ENCODE results near the gene GBP1. TPM values are rescaled to one million over a fixed set of nuclear protein-coding genes. Genes with fewer than 3 reads are reported as not detected.

Gene GBP1
- total RNA-seq (10 to 100 TPM; 27.3 to 29.4 TPM), total RNA-seq (65.1 to 84.2 reads per million in 2 donors)

DNA sequence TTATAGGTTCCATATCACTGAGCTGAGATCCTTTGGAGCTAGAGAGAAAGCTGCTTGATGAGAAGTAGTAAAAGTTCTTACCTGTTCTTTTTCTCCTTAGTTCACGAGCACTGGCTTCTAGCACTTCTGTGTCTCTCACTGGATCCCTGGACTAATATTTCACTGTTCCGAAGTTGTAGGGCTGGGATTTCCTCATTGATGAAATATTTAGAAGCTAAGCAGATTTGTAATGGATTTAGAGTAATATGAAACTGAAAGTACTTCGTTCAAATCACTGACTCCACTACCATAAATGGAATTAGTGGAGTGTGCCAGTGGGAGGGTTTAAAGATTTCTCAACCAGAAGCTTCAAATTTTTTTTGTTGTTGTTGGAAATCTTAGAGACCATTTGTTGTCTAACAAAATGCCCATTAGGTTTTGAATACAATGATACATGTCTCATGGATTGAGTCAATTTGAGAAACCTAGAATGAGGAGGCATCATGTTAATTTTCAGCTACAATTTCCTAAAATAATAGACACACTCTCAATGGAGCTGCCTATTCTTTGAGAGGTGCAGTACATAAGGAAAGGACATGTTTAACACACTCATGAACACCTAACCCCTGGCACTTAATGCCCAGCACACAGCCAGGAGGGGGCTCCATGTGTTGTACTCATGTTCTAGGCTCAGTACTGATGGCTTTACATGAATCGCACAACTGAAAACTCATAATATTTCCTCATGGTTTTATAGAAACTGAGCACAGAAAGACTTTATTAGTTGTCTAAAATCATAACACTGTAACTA lies at the start of gene GBP1:
Gene GBP1, minus strand, starts transcription at position 130 of the 790 bp plus-strand sequence. CDS start 1,974 bp downstream, outside the sequence.
- no peaks in the 10 kb centered on the region for H3K36me3 Mint-ChIP-seq (ENCODE audit: low read depth)
- no peaks in the 10 kb centered on the region for H3K9me3 ChIP-seq (ENCODE audit: control insufficient read depth, low read length, poor library complexity, severe bottlenecking)
- DNase-seq: no peak
- H3K27me3 Mint-ChIP-seq: no peaks in the 10 kb centered on the region
- peaks cover 36% of the 10 kb centered on the region for H3K4me1 Mint-ChIP-seq
- H3K4me3 Mint-ChIP-seq: peak within 1 kb of the TSS; percentile 96
- peak within 1 kb of the TSS; percentile 97 for H3K27ac Mint-ChIP-seq
- ATAC-seq: peak; percentile 86

DNA sequence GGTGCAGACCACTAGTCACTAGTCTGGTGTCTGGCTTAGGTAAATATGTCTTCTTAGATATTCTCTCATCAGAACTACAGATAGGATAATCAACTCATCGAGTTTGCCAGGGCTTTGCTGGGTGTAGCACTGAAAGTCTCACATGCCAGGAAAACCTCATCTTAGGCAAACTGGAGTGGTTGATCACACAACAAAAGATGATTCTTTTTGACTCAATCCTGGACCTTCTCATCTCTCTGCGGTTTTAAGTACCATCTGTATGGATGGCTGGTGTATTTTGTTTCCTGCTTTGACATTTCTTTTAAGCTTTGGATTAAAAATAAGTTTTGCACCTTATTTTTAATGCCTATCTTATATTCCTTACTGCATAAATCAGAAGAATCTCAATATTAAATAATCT lies 49.7 kb upstream of the GBP1 start:
- Mint-ChIP-seq H3K36me3 (ENCODE audit: low read depth) (peaks cover 17% of the 10 kb centered on the region), H3K4me1 (peaks cover 21% of the 10 kb centered on the region), H3K4me3 (no peak overlapping the region), H3K27ac (peak overlapping the region; percentile 90), H3K27me3 (no peaks in the 10 kb centered on the region)
- no peaks in the 10 kb centered on the region for H3K9me3 ChIP-seq (ENCODE audit: control insufficient read depth, low read length, poor library complexity, severe bottlenecking)
- ATAC-seq: no peak
- DNase-seq: no peak

DNA sequence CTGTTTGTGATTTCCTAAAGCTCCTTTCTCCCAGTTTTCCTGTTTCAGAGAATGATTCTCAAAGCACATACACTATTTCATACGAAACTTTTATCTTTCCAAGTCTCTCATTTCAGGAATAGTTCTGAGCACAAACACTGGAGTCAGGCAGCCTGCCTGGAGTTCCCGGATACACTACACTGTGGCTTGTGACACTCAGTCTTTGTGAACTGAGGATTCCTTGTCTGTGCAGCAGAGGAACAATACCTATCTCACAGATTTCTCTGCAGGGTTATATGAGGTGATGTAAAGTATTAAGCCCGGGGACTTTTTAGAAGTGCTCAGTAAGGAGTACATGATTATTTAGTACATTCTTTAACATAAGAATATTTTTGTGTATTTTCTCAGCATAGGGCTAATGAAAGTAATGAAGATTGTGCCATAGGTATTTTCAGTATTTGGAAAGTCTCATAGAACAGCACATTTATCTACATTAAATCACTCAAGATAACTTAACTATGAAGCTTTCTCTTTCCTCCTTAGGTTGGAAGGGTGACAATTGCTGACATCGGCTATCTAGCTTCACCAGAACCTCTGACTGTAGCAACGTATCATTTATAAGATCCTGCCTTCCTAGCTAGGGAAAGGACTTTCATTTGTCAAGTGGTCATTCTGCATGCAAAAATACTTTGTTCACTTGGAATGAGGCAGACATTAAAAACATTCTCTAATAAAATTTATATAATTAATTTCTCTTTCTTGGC lies 48.0 kb upstream of the GBP1 start:
- no peaks in the 10 kb centered on the region for H3K9me3 ChIP-seq (ENCODE audit: control insufficient read depth, low read length, poor library complexity, severe bottlenecking)
- H3K4me1 Mint-ChIP-seq: peaks cover 24% of the 10 kb centered on the region

DNA sequence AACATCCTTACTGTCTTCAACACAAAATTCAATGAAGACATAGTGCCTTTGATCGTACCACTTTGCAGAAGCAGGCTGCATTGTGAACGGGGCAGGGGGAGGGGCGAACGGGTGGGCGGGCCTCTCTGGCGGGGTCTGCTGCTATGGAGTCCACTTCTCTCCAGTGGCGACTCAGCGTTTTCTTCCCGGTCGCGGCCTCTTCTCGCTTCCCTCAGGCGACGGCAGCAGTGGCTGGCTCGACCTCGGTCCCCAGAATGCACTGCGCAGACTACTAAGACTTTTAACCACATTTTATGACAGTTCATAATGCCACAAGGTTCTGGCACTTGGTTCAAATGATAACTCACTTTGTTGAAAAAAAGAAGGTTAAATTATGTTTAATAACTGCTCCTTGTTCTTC lies 39.7 kb upstream of the GBP1 start:
- no peak overlapping the region for H3K27ac Mint-ChIP-seq
- no peak for DNase-seq
- no peak for ATAC-seq
- H3K36me3 Mint-ChIP-seq (ENCODE audit: low read depth): peaks cover 17% of the 10 kb centered on the region
- no peaks in the 10 kb centered on the region for H3K9me3 ChIP-seq (ENCODE audit: control insufficient read depth, low read length, poor library complexity, severe bottlenecking)
- H3K4me3 Mint-ChIP-seq: no peak overlapping the region
- no peaks in the 10 kb centered on the region for H3K27me3 Mint-ChIP-seq
- peaks cover 3% of the 10 kb centered on the region for H3K4me1 Mint-ChIP-seq

More for the DNA sequence above, 48.0 kb upstream of the GBP1 start:
- no peak for ATAC-seq
- Mint-ChIP-seq H3K4me3 (no peak overlapping the region), H3K36me3 (ENCODE audit: low read depth) (peaks cover 21% of the 10 kb centered on the region), H3K27ac (peak overlapping the region; percentile 70), H3K27me3 (no peaks in the 10 kb centered on the region)
- DNase-seq: no peak

- H3K9me3 ChIP-seq (ENCODE audit: control insufficient read depth, low read length, poor library complexity, severe bottlenecking): no peaks in the 10 kb centered on the region
- Mint-ChIP-seq H3K4me3 (no peak overlapping the region), H3K36me3 (ENCODE audit: low read depth) (peaks cover 12% of the 10 kb centered on the region), H3K4me1 (peaks cover 3% of the 10 kb centered on the region), H3K27me3 (no peaks in the 10 kb centered on the region), H3K27ac (no peak overlapping the region)
- ATAC-seq (no peak), DNase-seq (no peak)
Measured at GRCh38 chr1:89104147-89104546, 39.1 kb upstream of the GBP1 start.

DNA sequence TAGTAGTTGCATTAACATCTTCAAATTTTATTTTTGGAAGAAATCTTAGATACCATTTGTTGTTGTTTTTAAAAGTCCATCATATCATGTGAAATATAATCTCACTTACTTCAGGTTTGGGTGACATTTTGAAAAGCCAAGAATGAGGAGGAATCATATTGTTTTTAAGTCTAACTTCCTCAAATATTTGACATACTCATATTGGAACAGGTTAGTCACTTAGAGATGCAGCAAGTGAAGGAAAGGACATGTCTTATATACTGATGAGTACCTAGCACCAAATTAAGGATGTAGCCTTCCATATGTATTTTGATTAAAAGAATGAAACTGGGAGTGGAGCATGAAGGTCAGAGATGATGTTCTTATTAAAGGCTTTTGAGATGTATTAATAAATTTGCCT lies 37.0 kb upstream of the GBP1 start:
- no peak overlapping the region for H3K27ac Mint-ChIP-seq
- H3K27me3 Mint-ChIP-seq: no peaks in the 10 kb centered on the region

GRCh38 chr1:89100412-89100811 lies 35.4 kb upstream of the GBP1 start:
- DNase-seq (no peak), ATAC-seq (no peak)
- Mint-ChIP-seq H3K36me3 (ENCODE audit: low read depth) (peaks cover 4% of the 10 kb centered on the region), H3K4me3 (no peak overlapping the region), H3K27me3 (no peaks in the 10 kb centered on the region), H3K4me1 (no peaks in the 10 kb centered on the region), H3K27ac (no peak overlapping the region)
- no peaks in the 10 kb centered on the region for H3K9me3 ChIP-seq (ENCODE audit: control insufficient read depth, low read length, poor library complexity, severe bottlenecking)

More for the DNA sequence above, 37.0 kb upstream of the GBP1 start:
- Mint-ChIP-seq H3K4me3 (no peak overlapping the region), H3K36me3 (ENCODE audit: low read depth) (peaks cover 7% of the 10 kb centered on the region), H3K4me1 (no peaks in the 10 kb centered on the region)
- no peak for DNase-seq
- ATAC-seq: no peak
- H3K9me3 ChIP-seq (ENCODE audit: control insufficient read depth, low read length, poor library complexity, severe bottlenecking): no peaks in the 10 kb centered on the region

- DNase-seq (no peak), ATAC-seq (no peak)
- Mint-ChIP-seq H3K4me1 (no peaks in the 10 kb centered on the region), H3K36me3 (ENCODE audit: low read depth) (peaks cover 5% of the 10 kb centered on the region), H3K27me3 (peaks cover 3% of the 10 kb centered on the region), H3K4me3 (no peak overlapping the region), H3K27ac (no peak overlapping the region)
- no peaks in the 10 kb centered on the region for H3K9me3 ChIP-seq (ENCODE audit: control insufficient read depth, low read length, poor library complexity, severe bottlenecking)
Measured at GRCh38 chr1:89098857-89099256, 33.8 kb upstream of the GBP1 start.

GRCh38 chr1:89095737-89096136 lies 30.7 kb upstream of the GBP1 start:
- Mint-ChIP-seq H3K36me3 (ENCODE audit: low read depth) (peaks cover 5% of the 10 kb centered on the region), H3K27me3 (peaks cover 6% of the 10 kb centered on the region), H3K27ac (no peak overlapping the region), H3K4me3 (no peak overlapping the region), H3K4me1 (no peaks in the 10 kb centered on the region)
- H3K9me3 ChIP-seq (ENCODE audit: control insufficient read depth, low read length, poor library complexity, severe bottlenecking): no peaks in the 10 kb centered on the region
- no peak for DNase-seq
- no peak for ATAC-seq

DNA sequence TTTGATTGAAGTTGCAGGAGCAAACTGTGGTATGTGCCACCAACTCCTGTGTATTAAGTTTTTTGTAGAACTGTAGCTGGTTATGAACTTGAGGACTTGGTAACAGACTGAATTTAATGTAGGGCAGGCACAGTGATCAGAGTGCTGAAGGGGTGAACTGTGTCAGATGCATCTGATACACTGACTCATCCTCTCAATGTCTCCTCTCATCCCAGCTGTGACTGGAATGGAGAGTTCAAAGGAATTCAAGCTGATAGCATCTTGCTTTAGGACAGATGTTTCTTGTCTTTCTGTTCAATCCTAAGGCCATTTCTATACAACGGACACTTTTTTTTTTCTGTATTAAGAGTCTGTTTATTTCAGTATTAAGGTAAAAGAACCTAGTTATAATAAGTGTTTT lies 25.0 kb upstream of the GBP1 start:
- Mint-ChIP-seq H3K36me3 (ENCODE audit: low read depth) (peaks cover 2% of the 10 kb centered on the region), H3K27me3 (peaks cover 6% of the 10 kb centered on the region), H3K4me1 (no peaks in the 10 kb centered on the region), H3K27ac (no peak overlapping the region), H3K4me3 (no peak overlapping the region)
- no peak for ATAC-seq
- H3K9me3 ChIP-seq (ENCODE audit: control insufficient read depth, low read length, poor library complexity, severe bottlenecking): no peaks in the 10 kb centered on the region
- DNase-seq: no peak

DNA sequence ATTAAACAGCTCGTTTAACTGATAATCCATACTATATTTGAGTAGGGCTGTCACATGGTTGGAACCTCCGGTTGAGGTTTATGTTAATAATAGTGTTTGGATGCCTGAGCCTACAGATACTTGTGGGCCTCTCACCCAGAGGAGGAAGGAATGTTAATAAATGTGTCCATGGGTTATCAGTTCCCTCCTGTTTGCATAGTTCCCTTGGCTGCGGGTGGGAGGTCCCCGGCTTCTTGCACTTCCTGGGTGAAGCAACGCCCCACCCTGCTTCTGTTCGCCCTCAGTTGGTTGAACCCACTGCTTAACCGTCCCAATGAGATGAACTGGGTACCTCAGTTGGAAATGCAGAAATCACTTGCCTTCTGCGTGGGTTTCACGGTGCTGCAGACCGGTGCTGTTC lies 23.6 kb upstream of the GBP1 start:
- ATAC-seq: no peak
- Mint-ChIP-seq H3K27me3 (peaks cover under 1% of the 10 kb centered on the region), H3K4me3 (no peak overlapping the region), H3K4me1 (peaks cover 6% of the 10 kb centered on the region), H3K27ac (no peak overlapping the region), H3K36me3 (ENCODE audit: low read depth) (no peaks in the 10 kb centered on the region)
- H3K9me3 ChIP-seq (ENCODE audit: control insufficient read depth, low read length, poor library complexity, severe bottlenecking): no peaks in the 10 kb centered on the region
- DNase-seq: no peak

DNA sequence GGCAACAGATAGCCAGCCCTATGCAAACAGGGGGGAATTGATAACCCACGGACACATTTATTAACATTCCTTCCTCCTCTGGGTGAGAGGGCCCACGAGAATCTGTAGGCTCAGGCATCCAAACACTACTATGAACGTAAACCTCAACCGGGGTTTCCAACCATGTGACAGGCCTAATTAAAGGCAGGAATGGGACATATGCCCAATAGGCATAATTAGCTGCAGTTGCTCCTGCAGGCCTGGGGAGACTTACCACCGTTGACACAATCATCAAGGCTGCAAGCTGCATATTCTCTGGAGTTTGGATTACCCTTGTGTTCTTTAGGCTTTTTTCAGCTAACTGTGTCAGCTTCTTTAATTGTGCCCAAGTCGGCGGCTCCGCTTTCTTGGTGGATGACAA lies 22.2 kb upstream of the GBP1 start:
- no peak for DNase-seq
- peaks cover 6% of the 10 kb centered on the region for H3K4me1 Mint-ChIP-seq
- no peaks in the 10 kb centered on the region for H3K27me3 Mint-ChIP-seq
- no peaks in the 10 kb centered on the region for H3K36me3 Mint-ChIP-seq (ENCODE audit: low read depth)
- ATAC-seq: no peak
- no peak overlapping the region for H3K4me3 Mint-ChIP-seq
- no peaks in the 10 kb centered on the region for H3K9me3 ChIP-seq (ENCODE audit: control insufficient read depth, low read length, poor library complexity, severe bottlenecking)
- no peak overlapping the region for H3K27ac Mint-ChIP-seq

DNA sequence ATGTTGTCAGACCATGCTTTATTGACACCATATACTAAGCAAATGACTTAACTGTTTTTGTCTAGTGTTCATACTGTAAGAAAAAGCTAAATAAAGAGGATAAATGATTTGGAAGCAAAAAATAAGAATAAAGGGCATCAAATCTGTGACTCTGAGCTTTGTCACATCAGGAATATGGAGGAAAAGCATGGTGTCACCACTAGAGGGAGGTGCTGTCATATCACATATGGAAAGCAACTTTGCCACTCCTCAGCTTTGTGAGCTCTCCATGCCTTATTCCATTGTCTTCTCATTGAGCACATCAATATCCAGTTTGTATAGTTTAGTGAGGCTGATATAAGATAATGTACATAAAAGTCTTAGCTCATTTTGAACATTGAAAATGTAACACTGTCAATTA lies 20.8 kb upstream of the GBP1 start:
- peak in 1 of 3 donors; percentile 28 for DNase-seq
- Mint-ChIP-seq H3K27me3 (no peaks in the 10 kb centered on the region), H3K36me3 (ENCODE audit: low read depth) (no peaks in the 10 kb centered on the region), H3K4me3 (no peak overlapping the region), H3K27ac (no peak overlapping the region), H3K4me1 (peaks cover 6% of the 10 kb centered on the region)
- no peaks in the 10 kb centered on the region for H3K9me3 ChIP-seq (ENCODE audit: control insufficient read depth, low read length, poor library complexity, severe bottlenecking)
- peak; percentile 73 for ATAC-seq

Data from T-helper 17 cell (primary cell).